Measurements from ENCODE around the gene MAPK10. TPM values are rescaled to one million over a fixed set of nuclear protein-coding genes. Genes with fewer than 3 reads are reported as not detected.

MAPK10 gene
- total RNA-seq, 1 experiment from 2014 or later: 2.0 TPM

DNA sequence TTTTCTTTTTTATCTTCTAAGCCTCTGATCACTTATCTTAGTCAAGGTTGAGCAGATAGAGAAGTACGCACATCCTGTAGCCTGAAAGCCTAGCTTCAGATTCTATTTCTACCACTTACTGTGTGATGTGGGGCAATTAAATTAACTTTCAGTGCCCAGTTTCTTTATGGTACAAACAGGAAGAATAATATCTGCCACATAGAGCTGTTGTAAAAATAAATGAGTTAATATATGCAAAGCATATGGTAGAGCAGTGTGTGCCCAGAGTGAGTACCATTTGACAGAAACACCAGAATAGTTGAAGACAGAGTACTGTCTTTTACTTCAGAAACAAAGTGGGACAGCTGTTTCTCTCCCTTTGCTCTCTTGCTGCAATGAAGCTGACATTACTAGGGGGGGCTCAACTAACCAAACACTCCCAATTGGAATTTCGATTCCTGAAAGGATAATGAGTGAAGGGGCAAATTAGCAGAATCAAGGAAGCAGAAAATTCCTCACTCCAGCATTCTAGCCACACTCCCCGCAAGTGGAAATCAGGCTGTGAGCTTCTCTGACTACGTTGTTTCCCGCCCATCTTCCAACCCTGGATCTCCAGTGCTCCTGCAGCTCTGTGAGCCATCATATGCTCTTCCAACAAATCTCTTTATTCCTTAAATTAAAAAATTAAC lies 80.4 kb downstream of the MAPK10 start:
- DNase-seq (ENCODE audit: low read depth): no peak

DNA sequence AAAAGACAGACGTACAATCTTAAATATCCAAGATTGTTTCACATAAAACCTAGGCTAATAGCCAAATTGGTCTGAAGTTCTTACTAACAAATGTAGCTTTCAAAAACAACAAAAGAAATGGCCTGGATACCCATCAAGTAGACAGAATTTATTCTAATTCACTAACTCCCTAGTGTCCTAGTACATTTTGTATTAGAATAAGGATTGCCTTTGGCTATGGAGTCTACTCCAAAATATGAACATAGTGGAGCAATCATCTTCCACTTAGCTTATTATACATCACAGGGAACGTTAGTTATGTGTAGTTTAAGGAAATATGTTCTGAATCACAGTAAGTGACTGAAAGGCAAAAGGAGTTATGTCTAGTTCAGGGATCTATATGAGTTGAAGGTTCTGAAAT lies 81.7 kb downstream of the MAPK10 start:
- no peak for DNase-seq (ENCODE audit: low read depth)

GRCh38 chr4:86274642-86275041 lies 85.2 kb downstream of the MAPK10 start:
- DNase-seq (ENCODE audit: low read depth): no peak

DNA sequence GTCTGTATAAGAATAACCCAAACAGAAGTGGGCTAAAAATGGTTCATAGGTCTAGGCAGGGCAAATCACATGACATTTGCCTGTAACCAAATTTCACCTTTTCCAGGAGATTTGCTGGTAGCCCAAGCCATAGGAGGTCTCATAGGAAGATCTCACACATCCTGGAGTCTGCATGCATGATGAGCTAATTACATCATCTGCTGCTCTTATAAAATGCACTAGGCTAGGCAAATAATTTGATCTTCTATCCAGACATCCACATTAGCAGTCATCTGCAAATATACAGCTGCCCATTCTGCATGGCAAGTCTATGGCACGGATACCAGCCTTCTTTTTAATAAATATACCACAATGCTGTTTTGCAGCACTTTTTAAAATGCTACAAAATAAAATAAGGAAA lies 87.2 kb downstream of the MAPK10 start:
- no peak for DNase-seq (ENCODE audit: low read depth)

DNA sequence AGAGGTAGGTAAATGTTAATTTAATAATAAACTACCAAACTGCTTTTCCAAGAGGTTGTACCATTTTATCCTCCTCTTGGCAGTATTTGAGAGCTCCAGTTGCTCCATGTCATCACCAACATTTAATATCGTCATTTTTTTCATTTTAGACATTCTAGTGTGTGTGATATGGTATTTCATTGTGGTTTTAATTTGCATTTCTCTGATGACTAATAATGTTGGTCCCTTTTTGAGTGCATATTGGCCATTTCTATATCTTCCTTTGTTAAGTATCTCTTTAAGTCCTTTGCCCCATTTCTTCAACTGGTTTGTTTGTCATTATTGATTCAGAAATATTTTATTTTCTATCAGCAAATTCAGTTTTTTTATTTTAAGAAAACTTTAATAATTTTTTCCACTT lies 88.8 kb downstream of the MAPK10 start:
- DNase-seq (ENCODE audit: low read depth): peak; percentile 3

GRCh38 chr4:86269354-86269753 lies 90.5 kb downstream of the MAPK10 start:
- no peak for DNase-seq (ENCODE audit: low read depth)

GRCh38 chr4:86264241-86264640 lies 95.6 kb downstream of the MAPK10 start:
- no peak for DNase-seq (ENCODE audit: low read depth)

GRCh38 chr4:86261636-86262035 lies 98.2 kb downstream of the MAPK10 start:
- DNase-seq (ENCODE audit: low read depth): no peak

DNA sequence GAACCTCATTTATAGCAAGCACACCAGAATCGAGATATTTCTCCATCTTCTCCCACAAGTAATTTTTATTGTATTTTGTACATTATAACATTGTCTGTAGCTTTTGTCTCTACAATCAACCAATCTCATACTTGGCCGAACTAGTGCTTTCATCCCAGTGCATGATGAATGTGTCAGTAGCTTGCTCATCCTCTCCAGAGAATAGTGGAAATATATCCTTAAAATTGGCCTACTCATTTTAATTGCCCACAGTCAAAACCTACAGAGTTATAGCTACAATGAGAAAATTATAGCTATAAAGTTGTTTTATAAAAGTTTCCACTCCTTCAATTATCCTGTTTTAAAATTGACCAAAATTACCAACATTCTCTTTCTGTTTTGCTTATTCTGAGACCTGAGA lies 103.8 kb downstream of the MAPK10 start:
- DNase-seq (ENCODE audit: low read depth): no peak

GRCh38 chr4:86250619-86251018 lies 109.2 kb downstream of the MAPK10 start:
- DNase-seq (ENCODE audit: low read depth): no peak

GRCh38 chr4:86250006-86250405 lies 109.8 kb downstream of the MAPK10 start:
- DNase-seq (ENCODE audit: low read depth): no peak

- DNase-seq (ENCODE audit: low read depth): no peak
Measured at GRCh38 chr4:86249074-86249473, 110.8 kb downstream of the MAPK10 start.

DNA sequence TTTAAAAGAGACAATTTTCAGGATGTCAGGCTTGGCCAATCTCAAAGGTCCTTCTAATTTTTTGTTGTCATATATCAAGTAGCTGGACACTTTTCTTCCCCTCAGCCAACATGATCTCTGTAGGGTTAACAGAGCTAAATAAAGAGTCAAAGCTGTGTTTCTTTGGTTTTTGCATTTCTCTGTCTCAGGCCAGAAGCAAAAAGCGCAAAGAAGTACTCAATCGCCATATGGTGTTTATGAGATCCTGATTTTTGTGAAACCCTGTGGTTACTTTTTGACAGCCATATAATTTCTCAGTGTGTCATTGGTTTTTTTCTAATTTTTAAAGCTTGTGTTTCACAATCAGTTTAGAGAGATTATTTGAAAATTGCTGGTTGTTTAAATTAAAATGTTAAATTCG lies 111.9 kb downstream of the MAPK10 start:
- no peak for DNase-seq (ENCODE audit: low read depth)

- DNase-seq (ENCODE audit: low read depth): no peak
Measured at GRCh38 chr4:86247320-86247719, 112.5 kb downstream of the MAPK10 start.

DNA sequence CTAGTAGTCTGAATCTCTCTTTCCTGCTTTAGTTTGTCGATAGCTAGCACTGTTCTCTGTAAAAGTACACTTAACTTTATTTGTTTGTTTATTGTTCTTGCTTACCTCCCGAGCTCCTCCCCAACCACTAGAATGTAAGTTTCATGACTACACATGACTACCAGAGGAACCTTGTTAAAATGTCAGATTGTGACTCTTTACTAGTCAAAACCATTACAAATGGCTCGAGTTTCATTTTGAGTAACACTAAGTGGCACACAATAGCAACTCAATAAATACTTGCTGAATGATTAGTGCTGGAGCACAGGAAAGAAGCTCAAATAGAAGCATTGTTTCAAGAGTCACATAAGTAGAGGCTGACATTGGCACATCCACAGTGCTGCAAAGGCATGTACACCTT lies 116.1 kb downstream of the MAPK10 start:
- no peak for DNase-seq (ENCODE audit: low read depth)

DNA sequence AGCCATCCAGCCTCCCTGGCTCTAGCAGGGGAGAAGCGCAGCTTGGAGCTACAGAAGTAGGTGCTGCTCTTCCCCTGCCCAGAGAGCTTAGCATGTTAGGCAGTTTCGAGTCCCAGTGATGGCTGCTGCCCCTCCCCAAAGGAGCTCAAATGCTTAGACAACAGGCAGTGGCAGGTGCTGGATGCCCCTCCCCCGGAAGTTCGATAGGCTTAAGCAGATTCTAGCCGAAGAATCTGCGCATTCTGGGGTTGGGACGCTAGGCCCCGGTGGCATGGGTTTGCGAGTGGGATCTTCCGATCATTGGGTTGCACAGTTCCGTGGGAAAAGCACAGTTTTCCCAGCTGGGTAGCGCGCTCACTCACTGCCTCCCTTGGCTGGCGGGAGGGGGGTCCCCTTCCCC lies 117.2 kb downstream of the MAPK10 start:
- DNase-seq (ENCODE audit: low read depth): no peak

- no peak for DNase-seq (ENCODE audit: low read depth)
Measured at GRCh38 chr4:86235549-86235948, 124.3 kb downstream of the MAPK10 start.

DNA sequence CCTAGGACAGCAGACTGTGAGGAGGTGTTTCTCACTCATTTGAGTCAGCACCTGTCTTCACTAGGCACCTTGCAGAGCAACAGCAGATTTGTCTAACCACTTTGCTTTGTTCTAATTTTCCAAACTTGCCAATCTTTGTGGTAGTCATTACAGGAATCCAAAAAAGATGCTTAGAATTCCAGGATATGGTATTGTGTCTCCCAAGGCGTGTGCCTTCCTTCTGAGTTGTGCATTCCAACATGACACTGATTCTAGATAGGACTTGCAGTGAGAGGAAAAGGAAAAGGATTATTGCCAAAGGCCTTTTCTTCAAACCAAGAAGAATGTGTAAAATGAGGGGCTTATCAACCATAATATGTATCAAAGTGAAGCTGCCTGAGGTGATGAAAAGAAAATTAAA lies 126.2 kb downstream of the MAPK10 start:
- peak; percentile 7 for DNase-seq (ENCODE audit: low read depth)

DNA sequence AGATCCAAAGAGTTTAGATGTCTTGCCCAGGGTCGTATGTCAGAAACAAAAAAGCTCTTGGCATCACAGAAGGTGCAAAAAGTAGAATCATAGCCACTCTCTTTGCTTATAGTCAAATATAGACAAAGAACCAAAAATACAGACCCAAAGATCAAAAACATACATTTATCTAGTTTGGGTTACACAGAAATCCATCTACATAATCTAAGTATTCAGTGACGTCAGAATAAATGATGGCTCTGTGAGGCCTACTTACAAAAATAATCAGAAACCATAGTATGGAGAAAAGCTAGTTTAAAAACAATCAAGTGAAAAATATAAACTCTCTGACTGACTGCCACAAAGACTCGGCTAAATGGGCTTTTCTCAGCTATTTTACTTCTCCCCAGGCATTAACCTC lies 126.8 kb downstream of the MAPK10 start:
- DNase-seq (ENCODE audit: low read depth): no peak

- peak; percentile 52 for DNase-seq (ENCODE audit: low read depth)
Measured at GRCh38 chr4:86223472-86223871, 136.4 kb downstream of the MAPK10 start.

GRCh38 chr4:86221002-86221401 lies 138.9 kb downstream of the MAPK10 start:
- no peak for DNase-seq (ENCODE audit: low read depth)

DNA sequence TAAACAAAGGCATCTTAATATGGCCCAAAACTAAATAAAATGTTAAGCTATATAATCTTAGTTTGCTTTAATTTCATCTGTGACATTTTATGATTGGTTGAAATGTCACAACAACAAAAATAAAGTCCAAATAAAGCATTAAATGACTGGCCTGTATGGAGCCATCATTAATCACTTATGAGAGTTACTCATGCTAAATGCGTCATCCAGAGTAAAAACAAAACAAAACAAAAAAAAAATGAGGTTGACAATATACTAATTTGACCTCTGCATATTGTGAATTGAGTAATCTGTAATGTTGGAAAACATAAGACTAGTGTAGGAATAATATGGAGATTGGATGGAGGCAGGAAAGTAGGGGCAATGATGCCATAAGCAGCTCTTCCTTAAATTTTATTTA lies 139.7 kb downstream of the MAPK10 start:
- DNase-seq (ENCODE audit: low read depth): no peak

DNA sequence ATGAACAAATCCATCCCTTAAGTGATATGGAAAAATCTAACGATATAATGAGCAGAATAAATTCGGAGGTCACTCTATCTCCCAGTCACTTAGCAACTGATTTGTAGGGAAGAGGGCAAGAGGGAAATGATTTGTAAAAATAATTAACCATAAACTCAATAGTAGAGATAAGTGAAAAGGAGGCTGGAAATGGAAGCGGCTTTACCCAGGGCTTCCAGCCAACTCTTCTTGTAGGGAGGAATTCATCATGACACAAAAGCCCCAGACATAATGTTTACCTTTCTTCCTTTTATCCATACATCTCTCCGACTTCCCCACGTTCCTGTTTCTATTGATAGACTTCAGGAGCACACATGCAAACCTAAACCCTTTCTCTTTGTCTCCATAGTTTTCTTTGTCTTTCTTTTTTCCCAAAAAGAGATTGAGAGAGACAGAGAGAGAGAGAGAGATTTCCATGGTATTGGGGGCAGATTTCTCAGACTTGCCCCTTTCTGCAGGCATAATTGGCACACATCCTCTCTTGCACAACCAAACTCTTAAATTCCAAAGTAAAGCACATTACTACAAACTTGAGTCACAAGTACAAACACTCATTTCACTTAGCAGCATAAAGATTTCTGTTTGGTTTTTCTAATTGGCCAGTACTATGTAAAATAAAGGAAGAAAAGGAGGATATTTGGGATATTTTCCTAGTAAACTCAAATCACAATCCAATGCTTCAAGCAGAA lies 140.9 kb downstream of the MAPK10 start:
- DNase-seq (ENCODE audit: low read depth): peak; percentile 16

Measured in HT1080 (cell line).